Fibroblast of skin of scalp (primary cell): ENCODE results near the gene SH2D2A.
A peak's percentile ranks its signal among the peaks of the same experiment; 100 is the strongest.

Experiments used
- DNase-seq: peaks from one replicate; pipeline ENCODE4 v3.0.0-alpha.2; 2013

SH2D2A gene

GRCh38 chr1:156802421-156802935, 14.2 kb downstream of the SH2D2A start:
- no peak for DNase-seq

- DNase-seq, result peak; percentile 84
These were observed 15.1 kb downstream of the SH2D2A start for GRCh38 chr1:156801409-156802121.

- DNase-seq, result peak; percentile 53
These were observed 19.3 kb downstream of the SH2D2A start for GRCh38 chr1:156797212-156797871.

GRCh38 chr1:156796340-156797097, 20.1 kb downstream of the SH2D2A start:
- DNase-seq, result no peak

- no peak for DNase-seq
These were observed 20.9 kb downstream of the SH2D2A start for GRCh38 chr1:156795787-156796186.

GRCh38 chr1:156795374-156795733, 21.3 kb downstream of the SH2D2A start:
- DNase-seq, result no peak

- DNase-seq, result no peak
These were observed 21.9 kb downstream of the SH2D2A start for GRCh38 chr1:156794506-156795373.

- DNase-seq, result no peak
These were observed 26.9 kb downstream of the SH2D2A start for GRCh38 chr1:156789621-156790318.

- no peak for DNase-seq
These were observed 28.5 kb downstream of the SH2D2A start for GRCh38 chr1:156788136-156788535.

GRCh38 chr1:156786640-156787039, 30.0 kb downstream of the SH2D2A start:
- DNase-seq, result no peak

GRCh38 chr1:156785458-156785857, 31.2 kb downstream of the SH2D2A start:
- no peak for DNase-seq

- DNase-seq, result no peak
These were observed 35.0 kb downstream of the SH2D2A start for GRCh38 chr1:156781585-156782186.

- no peak for DNase-seq
These were observed 39.1 kb downstream of the SH2D2A start for GRCh38 chr1:156777573-156777972.

- DNase-seq, result no peak
These were observed 39.7 kb downstream of the SH2D2A start for GRCh38 chr1:156776942-156777341.

- no peak for DNase-seq
These were observed 40.8 kb downstream of the SH2D2A start for GRCh38 chr1:156775799-156776198.

- DNase-seq, result no peak
These were observed 43.0 kb downstream of the SH2D2A start for GRCh38 chr1:156773607-156774006.

- no peak for DNase-seq
These were observed 43.7 kb downstream of the SH2D2A start for GRCh38 chr1:156772728-156773497.

GRCh38 chr1:156772222-156772621, 44.4 kb downstream of the SH2D2A start:
- DNase-seq, result no peak

- no peak for DNase-seq
These were observed 47.9 kb downstream of the SH2D2A start for GRCh38 chr1:156768610-156769295.
